Hematopoietic multipotent progenitor cell treated with erythropoietin and hydrocortisone succinate and interleukin-3 and kit ligand, for 17 days (in vitro differentiated cells): ENCODE results near the gene TMEM80.
"Not testable (repeated sequence)": the region's sequence is repeated elsewhere in the genome, so short reads cannot be mapped to it uniquely, and the experiment has no call there.

ENCODE experiments used
- DNase-seq: peaks from one replicate; pipeline ENCODE4 v3.0.0-alpha.2; 2015; ENCODE audit warnings: low spot score

Gene TMEM80

DNA sequence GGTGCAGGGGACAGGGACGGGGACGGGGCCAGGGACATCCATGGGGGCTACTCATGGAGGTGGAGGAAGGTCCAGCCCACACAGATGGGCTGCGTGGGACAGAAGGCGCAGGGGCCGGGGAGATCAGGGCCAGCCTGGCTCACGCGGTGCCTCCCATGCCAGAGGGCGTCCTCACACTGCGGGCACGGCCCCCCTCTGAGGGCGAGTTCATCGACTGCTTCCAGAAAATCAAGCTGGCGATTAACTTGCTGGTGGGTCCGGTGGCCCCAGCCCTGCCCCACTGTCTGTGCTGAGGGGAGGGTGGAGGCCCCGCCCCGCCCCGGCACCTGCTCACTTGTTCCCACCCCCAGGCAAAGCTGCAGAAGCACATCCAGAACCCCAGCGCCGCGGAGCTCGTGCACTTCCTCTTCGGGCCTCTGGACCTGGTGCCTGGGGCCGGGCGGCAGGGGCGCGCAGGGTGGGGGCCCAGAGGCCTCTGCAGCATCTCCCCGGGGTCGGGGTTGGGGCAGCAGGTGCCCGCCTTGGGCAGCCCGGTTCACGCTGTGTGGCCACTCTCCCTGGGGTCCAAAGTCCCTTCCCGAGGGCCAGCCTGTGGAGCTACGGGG lies 26.2 kb downstream of the TMEM80 start:
- DNase-seq = no peak

DNA sequence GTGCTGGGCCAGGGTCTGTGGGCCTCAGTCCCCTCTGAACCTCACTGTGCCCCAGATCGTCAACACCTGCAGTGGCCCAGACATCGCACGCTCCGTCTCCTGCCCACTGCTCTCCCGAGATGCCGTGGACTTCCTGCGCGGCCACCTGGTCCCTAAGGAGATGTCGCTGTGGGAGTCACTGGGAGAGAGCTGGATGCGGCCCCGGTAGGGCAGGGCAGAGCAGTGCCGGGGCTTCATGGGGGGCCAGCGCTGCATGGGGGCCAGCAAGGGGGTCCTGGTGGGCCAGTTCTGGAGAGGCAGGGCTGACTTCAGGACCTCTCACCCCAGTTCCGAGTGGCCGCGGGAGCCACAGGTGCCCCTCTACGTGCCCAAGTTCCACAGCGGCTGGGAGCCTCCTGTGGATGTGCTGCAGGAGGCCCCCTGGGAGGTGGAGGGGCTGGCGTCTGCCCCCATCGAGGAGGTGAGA lies 26.8 kb downstream of the TMEM80 start:
- DNase-seq = no peak

DNA sequence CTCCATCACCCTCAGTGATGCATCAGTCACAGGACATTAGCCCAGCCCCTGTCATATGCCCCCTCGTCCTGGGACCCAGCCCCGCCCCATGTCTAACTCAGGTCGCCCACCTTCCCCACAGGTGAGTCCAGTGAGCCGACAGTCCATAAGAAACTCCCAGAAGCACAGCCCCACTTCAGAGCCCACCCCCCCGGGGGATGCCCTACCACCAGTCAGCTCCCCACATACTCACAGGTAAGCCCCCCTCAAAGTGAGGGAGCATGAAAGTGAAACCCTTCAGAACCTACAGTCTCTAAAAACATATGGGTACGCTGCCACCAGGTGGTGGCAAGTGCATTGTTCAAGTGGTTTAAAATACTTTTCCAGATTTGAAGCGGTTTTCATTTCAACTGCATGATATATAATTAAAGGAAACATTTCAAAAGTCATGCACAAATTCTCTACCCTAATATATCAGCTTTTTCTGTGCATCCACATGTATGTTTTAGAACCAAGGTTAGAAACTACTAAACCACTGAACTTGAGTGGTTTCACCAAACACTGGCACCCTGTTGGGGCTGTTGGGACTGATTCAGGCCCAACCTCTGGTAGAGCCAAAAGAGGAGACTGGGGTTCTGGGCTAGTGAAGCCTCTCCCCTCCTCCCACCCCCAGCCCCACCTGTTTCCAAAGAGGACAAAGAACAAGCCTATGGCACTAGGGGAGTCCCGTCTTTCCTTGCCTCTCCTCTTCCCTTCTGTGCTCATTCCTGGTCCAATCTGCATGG lies 27.7 kb downstream of the TMEM80 start:
- DNase-seq = peak; percentile 77

DNA sequence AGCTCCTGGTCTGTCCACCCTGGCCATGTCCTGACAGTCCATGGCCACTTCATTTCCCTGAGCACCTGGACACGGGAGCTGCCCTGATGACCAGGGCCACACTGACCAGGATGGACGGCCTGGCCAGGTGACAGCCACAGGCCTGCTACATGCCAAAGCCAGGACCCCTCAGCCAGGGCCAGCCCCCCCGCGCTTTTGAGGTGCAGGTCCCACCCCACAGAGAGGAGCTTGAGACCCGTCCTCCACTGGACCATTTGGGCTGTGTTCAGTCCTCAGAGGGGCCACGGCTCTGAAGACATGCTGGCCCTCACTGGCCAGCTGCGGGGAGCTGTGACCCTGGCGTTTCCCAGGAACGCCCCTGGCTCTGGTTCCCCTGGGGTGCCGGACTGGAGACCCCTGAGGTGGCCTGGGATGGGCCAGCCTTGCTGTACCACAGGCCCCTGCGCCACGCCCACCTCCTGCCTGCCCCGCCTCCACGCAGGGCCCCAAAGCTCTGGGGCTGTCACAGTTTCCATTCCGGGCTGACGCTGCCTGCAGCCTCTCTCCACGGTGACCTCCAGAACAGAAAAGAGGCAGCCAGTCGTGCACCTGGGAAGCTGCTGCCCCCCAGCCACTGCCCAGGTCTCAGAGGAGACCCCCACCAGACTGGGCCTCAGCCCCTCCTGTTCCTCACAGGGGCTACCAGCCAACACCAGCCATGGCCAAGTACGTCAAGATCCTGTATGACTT lies 28.6 kb downstream of the TMEM80 start:
- no peak for DNase-seq

DNA sequence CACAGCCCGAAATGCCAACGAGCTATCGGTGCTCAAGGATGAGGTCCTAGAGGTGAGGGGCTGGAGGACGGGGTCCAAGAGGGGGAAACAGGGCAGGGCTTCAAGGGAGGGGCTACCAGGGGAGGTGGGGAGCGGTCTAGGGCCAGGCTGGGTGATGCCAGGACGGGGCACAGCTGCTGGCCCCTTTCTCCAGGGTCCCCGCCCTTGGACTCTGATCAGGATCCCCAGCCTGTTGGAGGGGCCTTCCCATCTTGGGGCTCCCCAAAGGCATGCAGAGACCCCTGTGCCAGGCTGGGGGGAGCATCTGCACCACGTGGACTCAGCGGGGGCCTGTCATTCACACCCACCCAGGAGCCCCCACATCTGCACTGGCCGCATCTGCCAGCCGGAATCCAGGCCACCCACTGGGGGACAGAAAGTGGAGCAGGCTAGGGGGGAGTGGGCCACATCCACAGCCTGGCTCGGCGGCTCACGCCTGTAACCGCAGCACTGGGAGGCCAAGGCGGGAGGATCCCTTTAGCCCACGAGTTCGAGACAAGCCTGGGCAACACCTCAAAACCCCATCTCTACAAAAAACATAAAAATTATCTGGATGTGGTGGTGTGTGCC lies 29.3 kb downstream of the TMEM80 start:
- no peak for DNase-seq

DNA sequence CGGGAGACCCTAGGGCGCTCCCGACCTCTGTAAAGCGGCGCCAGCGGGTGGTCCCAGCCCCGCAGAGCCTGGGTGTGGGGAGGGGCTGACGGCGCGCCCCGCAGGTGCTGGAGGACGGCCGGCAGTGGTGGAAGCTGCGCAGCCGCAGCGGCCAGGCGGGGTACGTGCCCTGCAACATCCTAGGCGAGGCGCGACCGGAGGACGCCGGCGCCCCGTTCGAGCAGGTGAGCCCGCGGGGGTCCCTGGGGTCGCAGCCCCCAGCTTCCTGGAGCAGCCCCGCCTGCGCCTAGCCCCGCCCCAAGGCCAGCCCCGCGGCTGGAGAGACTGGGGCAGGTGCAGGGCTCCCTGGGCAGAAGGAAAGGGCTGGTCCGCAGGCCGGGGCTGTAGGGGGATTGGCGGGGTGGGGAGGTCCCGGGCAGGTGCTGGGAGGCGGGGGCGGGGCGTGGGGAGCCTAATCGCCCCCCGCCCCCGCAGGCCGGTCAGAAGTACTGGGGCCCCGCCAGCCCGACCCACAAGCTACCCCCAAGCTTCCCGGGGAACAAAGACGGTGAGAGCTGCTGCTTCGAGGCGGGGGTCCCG lies 30.1 kb downstream of the TMEM80 start:
- DNase-seq = no peak

DNA sequence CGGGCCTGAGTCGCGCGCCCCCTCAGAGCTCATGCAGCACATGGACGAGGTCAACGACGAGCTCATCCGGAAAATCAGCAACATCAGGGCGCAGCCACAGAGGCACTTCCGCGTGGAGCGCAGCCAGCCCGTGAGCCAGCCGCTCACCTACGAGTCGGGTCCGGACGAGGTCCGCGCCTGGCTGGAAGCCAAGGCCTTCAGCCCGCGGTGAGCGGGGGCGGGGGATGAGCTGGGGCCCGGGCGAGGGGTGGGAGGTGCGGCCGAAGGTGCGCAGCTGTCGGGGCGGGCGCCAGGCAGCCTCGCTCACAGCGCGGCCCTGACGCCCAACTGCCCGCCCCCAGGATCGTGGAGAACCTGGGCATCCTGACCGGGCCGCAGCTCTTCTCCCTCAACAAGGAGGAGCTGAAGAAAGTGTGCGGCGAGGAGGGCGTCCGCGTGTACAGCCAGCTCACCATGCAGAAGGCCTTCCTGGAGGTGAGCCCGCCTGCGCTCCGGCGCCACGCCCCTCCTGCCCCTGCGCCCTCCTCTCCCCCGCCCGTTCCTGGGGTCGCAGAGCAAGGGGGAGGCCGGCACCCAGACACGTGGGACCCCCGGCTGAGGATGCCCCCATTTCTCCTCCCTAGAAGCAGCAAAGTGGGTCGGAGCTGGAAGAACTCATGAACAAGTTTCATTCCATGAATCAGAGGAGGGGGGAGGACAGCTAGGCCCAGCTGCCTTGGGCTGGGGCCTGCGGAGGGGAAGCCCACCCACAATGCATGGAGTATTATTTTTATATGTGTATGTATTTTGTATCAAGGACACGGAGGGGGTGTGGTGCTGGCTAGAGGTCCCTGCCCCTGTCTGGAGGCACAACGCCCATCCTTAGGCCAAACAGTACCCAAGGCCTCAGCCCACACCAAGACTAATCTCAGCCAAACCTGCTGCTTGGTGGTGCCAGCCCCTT lies 30.9 kb downstream of the TMEM80 start:
- no peak for DNase-seq

DNA sequence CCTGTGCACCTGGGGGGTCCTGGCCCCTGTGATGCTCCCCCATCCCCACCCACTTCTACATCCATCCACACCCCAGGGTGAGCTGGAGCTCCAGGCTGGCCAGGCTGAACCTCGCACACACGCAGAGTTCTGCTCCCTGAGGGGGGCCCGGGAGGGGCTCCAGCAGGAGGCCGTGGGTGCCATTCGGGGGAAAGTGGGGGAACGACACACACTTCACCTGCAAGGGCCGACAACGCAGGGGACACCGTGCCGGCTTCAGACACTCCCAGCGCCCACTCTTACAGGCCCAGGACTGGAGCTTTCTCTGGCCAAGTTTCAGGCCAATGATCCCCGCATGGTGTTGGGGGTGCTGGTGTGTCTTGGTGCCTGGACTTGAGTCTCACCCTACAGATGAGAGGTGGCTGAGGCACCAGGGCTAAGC lies 31.7 kb downstream of the TMEM80 start:
- no peak for DNase-seq

DNA sequence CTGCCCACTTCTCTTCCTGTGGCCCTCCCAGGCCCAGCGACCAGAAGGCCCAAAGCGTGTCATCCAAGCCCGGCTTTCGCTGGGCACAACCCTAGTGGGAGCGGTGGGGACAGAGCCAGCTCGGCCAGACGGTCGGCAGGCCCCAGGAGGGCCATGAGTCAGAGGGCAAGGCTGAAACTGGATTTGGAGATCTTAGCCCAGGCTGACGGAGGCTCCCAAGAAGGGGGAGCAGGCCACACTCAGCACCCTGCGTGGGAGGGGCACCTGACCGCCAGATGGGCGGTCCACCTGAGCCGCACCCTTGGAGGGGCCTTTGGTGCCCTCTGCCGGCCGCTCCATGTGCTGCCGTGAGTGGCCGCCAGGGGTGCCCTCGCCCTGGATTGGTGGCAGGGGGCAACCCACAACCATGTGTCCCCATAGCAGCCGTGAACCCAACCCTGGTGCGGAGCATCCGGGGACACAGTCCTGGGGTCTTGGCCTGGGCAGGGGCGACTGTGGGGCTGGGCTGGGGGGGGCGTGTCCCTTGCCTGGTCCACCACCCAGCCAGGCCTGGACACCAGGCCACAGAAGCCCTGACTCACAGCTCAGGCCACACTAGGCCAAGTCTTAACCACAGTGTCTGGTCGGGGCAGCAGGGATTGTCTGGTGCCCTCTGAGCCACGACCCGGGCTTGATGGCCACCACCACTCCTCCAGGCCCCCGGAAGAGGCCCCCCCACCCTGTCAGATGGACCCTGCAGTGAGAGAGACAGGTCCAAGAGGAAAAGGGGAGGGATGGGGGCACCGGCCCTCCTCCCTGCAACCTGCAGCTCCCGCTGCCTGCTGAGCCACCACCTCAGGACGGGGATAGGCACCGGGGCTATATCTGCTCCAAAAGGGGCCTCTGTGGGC lies 32.5 kb downstream of the TMEM80 start:
- peak; percentile 89 for DNase-seq

DNA sequence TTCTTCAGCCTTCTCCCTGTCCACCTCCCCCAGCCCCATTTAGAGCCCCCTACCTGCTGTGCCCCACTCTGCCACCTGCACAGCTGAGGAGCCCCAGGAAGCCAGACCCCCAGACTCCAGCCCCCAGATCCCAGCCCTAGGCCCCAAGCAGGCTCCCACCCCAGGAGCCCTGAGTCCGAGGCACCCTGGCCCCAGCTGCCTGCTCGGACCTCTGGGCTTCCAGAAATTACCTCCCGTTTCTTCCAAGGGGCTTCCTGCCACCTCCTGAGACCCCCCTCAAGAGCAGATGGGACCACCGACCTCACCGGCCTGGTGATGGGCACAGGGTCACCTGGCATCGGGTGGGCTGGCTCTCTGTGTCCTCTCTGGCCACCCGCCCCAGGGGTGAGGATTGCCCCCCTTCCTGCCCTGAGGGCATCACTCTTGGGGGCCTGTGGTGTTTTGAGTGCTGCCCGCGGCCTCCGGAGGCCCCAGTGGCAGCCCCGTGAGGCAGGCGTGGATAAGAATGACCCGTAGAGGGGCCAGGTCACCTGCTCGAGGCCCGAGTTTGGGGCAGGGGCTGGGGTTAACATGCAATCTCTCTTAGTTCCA lies 33.4 kb downstream of the TMEM80 start:
- no peak for DNase-seq

DNA sequence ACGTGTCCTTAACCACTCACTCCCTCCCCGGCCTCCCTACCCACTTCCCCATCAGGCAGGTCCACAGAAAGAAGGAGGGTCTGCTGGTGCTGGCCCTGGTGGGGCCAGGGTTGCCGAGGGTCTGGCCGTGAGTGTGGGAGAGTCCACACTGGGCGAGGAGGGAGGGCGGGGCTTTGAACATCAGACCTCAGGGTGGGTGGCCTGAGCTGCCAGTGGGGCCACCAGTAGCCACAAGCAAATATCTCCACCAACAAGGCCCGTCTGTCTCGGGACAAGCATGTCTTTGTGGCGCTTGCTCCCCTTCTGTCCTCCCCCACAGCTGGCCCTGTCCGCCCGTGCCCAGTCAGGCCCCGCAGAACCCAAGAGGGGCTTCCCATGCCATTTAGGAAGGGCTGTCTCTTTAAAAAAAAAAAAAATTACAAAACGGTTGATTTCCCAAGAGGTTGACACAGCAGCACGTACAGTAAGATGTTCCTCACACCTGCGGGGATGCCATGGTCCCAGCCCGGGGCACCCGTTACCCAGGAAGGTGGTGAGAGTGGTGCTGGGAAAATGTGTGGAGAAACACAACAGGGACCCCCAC lies 34.0 kb downstream of the TMEM80 start:
- no peak for DNase-seq

DNA sequence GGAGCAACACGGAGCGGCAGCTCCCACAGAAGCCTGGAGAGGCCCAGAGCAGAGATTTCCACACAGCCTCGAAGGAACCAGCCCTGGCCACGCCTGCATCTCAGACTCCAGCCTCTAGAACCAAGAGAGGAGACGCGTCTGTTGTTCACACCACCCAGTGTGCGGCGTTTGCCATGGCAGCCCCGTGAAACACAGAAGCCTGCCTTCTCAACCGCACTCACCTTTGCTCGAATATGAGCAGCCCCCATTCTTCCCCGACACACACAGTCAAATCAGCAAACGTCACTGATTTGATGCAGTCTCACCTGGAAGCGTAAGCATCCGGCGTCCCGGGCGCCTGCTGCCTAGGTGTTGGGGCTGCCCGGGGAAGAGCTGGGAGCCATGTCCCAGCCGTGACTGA lies 37.5 kb downstream of the TMEM80 start:
- no peak for DNase-seq

DNA sequence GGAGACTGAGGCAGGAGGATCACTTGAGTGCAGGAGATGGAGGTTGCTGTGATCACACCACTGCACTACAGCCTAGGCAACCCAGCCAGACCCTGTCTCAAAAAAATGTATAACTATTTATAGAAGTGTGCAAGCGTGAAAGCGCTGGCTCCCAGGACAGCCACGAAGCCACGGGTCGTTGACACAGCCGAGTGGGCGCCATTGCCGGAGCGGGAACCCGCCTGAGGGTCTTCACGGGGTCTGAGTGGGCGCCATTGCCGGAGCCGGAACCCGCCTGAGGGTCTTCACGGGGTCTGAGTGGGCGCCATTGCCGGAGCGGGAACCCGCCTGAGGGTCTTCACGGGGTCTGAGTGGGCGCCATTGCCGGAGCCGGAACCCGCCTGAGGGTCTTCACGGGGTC lies 38.9 kb downstream of the TMEM80 start:
- not testable (repeated sequence) for DNase-seq

DNA sequence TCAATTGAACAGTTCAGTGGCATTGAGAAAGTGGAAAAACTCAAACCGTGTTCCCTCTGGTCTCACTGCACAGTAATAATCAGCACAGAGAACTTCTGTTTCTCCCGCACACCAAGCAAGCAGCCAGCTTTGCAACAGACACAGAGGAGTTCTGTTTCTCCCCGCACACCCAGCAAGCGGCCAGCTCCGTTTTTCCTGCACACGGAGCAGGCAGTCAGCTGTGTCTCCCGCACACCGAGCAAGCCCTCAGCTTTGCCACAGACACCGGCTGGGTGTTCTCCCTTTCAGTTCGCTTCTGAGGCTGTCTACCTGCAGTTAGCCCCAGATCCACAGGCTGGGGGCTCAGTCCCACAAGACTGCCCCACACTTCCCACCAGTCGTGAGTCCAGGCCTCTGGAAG lies 41.8 kb downstream of the TMEM80 start:
- DNase-seq = no peak

DNA sequence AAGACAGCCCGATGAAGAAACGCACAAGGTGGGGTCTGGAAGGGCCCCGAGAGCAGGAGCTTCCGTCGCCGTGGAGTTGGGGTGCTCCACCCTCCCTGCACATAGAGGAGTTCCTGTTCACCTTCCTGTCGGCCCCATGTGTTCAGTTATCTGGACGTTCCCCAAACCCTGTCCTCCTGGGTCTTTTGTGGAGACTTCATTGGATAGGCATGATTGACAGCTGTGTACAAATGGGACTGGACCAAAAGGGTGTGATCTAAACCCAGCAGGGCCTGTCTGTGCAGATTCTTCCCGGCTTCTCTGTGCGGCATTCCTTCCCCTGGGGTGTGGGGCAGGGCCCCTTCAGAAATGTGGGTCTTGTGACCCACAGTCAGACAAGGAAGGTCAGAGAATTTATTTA lies 42.3 kb downstream of the TMEM80 start:
- DNase-seq = not testable (repeated sequence)

DNA sequence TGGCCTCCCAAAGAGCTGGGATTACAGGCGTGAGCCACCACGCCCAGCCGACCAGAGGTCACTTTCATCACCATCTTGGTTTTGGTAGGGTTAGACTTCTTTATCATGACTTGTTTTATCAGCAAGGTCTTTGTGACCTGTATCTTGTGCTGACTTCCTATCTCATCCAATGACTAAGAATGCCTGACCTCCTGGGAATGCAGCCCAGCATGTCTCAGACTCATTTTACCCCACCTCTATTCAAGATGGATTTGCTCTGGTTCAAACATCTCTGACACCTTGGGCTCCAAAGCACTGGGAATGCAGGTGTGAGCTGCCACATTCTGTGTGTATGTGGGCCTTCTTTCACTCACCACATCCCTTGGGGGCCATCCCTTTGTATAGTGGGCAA lies 46.5 kb downstream of the TMEM80 start:
- DNase-seq = no peak

DNA sequence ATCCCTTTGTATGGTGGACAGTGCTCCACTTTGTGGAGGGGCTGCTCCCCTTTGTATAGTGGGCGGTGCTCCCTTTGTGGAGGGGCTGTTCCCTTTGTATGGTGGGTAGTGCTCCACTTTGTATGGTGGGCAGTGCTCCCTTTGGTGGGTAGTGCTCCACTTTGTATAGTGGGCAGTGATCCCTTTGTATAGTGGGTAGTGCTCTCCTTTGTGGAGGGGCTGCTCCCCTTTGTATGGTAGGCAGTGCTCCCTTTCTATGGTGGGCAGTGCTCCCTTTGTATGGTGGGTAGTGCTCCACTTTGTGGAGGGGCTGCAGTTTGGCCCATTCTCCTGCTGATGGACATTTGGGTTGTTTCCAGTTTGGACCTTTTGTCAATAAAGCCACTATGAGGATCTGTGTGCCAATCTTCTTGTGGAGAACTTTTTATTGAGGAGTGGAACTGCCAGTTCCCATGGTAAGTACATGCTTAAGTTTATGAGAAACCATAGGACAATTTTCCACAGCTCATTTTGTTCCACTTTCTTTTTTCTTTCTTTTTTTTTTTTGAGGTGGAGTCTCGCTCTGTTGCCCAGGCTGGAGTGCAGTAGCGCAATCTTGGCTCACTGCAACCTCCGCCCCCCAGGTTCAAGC lies 47.1 kb downstream of the TMEM80 start:
- no peak for DNase-seq

DNA sequence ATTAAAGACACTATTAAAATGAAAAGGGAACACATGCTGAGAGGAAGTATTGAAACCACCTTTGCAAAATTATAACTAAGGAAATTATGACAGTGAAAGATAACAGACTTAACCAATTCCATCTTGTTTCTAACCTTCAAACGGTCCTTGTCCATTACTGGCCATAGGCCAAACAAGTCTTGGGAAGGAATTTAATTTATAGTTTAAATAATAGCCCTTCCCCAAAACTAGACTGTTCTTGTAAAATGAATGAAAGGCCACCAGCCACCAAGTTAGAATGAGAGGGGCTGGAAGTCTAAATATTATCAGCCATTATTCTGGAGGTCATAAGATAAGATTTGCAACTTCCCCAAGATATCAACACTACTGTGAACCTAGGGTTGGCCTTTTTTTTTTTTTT lies 49.8 kb downstream of the TMEM80 start:
- DNase-seq = no peak
